Fibroblast of the aortic adventitia (primary cell): ENCODE measurements around the gene CLCN2. TPM values are rescaled to one million over a fixed set of nuclear protein-coding genes. Genes with fewer than 3 reads are reported as not detected.
A peak's percentile ranks its signal among the peaks of the same experiment; 100 is the strongest.

Experiments
- DNase-seq: peaks from one replicate; pipeline ENCODE4 v3.0.0-alpha.2; 2010; ENCODE audit warnings: low read depth
- H3K4me3 ChIP-seq: 2 replicates; pipeline ENCODE4 v1.5.1; 2011; ENCODE audit warnings: low read depth, mild to moderate bottlenecking, control low read depth, low read length, moderate library complexity
- total RNA-seq: library from RNA; depleted of rRNA; stranded (reverse); fragments of >200 nt; gene quantifications from 2 replicates; pipeline ENCODE4 v1.2.3, GENCODE V29; 2012; ENCODE audit warnings: low replicate concordance
- TF ChIP-seq, protein P1 (sequence below): IDR thresholded peaks from 2 replicates; pipeline ENCODE4 v1.5.1; 2011; ENCODE audit warnings: mild to moderate bottlenecking, low read length, control low read depth, inconsistent platforms; ENCODE audit not compliant: insufficient read depth

CLCN2 gene
- total RNA-seq, 1 donor = 5.9 TPM

- no peak for DNase-seq
- H3K4me3 ChIP-seq = peak overlapping the region; percentile 85
These were observed 1.1 kb downstream of the CLCN2 start for GRCh38 chr3:184360070-184360928.

GRCh38 chr3:184359610-184360009 lies 1.8 kb downstream of the CLCN2 start:
- DNase-seq = no peak
- no peak overlapping the region for H3K4me3 ChIP-seq
- TF ChIP-seq, protein P1, sequence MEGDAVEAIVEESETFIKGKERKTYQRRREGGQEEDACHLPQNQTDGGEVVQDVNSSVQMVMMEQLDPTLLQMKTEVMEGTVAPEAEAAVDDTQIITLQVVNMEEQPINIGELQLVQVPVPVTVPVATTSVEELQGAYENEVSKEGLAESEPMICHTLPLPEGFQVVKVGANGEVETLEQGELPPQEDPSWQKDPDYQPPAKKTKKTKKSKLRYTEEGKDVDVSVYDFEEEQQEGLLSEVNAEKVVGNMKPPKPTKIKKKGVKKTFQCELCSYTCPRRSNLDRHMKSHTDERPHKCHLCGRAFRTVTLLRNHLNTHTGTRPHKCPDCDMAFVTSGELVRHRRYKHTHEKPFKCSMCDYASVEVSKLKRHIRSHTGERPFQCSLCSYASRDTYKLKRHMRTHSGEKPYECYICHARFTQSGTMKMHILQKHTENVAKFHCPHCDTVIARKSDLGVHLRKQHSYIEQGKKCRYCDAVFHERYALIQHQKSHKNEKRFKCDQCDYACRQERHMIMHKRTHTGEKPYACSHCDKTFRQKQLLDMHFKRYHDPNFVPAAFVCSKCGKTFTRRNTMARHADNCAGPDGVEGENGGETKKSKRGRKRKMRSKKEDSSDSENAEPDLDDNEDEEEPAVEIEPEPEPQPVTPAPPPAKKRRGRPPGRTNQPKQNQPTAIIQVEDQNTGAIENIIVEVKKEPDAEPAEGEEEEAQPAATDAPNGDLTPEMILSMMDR = no peak

More at GRCh38 chr3:184360070-184360928, 1.1 kb downstream of the CLCN2 start:
- TF ChIP-seq, protein P1 = no peak

DNA sequence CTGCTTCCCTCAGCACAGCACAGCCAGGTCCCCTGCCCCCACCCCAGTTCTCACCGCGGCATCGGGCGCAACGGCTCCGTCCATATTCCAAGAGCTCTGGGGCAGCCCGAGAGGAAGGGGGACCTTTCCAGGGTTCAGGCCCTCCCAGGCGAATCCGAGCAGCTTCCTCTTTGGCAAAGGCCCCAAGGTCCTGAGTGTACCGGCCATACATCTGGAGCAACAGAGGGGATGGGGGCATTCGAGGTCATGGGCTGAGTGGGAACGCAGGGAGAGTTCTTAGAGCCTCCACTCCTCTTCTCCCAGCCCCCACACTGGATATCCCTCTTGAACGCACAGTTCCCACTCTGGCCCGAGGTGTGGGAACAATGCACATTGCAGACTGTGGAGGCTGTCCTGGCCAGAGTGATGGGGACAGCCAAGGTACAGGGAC lies 2.5 kb downstream of the CLCN2 start:
- TF ChIP-seq, protein P1 = no peak

DNA sequence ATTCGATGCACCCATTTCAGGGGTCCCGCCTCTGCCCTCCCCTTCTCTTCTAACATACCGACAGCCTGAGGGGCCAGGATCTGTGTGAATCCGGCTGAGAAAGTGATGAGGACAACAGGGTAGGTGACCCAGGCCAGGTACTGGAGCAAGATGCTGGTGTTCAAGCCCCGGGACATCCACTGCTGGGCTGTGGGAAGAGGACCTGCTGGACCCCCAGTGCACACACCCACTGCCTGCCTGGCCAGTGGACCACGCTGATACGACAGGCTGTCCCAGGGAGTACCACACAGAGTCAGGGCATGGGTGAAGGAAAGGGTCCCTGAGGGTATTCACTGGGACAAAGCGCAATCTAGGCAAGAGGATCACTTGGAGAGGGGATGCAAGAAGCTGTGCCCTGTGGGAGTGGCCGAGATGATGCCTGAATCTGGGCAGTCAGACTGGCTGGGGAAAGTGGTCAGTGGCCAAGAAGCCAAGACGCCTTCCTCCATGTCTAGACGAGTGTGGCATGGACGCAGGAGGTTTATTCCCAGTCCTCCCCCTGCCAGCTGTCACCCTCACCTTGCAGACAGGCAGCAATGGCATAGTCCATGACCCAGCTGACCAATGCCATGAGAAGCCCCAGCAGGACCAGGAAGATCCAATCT lies 3.2 kb downstream of the CLCN2 start:
- TF ChIP-seq, protein P1 = no peak
- no peak for DNase-seq
- H3K4me3 ChIP-seq = no peak overlapping the region

More for the DNA sequence above, 2.5 kb downstream of the CLCN2 start:
- no peak overlapping the region for H3K4me3 ChIP-seq
- no peak for DNase-seq

GRCh38 chr3:184357248-184358123 lies 3.9 kb downstream of the CLCN2 start:
- TF ChIP-seq, protein P1 = no peak
- no peak for DNase-seq
- H3K4me3 ChIP-seq = no peak overlapping the region

DNA sequence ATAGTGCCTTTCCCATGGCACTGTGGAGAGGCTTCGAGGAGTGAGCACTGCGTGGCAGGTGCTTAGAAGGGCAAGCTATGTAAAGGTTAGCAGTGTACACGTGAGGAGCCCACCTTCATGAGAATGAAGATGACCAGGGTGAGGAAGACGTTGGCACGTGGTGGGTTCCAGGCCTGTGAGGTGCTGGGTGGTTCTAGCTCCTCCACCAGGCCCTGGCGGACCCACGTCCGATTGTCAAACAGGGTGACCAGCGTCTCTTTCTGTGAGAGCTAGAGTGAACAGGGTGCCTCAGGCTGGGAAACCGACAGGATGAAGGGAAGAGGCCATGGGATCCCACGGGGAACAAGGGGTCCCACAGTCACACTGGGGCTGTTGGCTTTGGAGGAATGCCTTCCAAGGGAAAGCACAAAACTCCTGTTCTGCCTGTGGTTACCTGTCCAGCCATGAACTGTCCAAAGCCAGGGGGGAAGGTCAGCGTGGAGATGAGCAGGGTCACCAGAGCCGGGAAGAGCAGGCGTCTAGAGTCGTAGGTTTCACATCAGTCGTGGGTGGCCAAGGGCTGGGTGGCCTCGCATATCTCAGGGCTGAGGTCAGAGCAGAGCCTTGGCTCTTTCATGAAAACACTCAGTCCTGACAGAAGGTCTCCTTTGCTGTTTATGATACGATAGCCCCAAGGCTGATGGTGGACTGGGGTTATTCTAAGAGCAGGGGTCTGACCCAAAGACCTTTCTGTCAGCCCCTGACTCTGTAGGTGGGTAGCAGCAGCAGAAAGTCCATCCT lies 6.0 kb downstream of the CLCN2 start:
- TF ChIP-seq, protein P1 = no peak
- no peak for DNase-seq
- H3K4me3 ChIP-seq = no peak overlapping the region
